ENCODE results near the gene CRYGN.

DNA sequence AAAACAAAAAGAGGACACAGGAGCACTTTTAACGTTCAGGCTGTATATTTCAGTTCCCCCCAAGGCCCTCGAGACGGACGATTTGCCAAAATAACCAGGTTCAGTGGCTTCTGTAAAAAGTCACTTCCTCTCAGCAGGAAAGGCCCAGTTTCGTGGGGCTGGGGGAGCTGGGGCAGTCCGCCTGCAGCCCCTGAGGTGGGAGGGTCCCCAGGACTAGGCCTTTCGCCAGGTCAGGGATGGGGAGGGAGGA is 58.9 kb downstream of the CRYGN start:
- no peak for TF ChIP-seq EZH2 (optimal IDR thresholded peaks at IDR 0.05; ENCODE audit: low read depth, low read length)
- TF ChIP-seq, protein P1, sequence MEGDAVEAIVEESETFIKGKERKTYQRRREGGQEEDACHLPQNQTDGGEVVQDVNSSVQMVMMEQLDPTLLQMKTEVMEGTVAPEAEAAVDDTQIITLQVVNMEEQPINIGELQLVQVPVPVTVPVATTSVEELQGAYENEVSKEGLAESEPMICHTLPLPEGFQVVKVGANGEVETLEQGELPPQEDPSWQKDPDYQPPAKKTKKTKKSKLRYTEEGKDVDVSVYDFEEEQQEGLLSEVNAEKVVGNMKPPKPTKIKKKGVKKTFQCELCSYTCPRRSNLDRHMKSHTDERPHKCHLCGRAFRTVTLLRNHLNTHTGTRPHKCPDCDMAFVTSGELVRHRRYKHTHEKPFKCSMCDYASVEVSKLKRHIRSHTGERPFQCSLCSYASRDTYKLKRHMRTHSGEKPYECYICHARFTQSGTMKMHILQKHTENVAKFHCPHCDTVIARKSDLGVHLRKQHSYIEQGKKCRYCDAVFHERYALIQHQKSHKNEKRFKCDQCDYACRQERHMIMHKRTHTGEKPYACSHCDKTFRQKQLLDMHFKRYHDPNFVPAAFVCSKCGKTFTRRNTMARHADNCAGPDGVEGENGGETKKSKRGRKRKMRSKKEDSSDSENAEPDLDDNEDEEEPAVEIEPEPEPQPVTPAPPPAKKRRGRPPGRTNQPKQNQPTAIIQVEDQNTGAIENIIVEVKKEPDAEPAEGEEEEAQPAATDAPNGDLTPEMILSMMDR (IDR thresholded peaks at IDR 0.05; ENCODE audit: low read length): no peak
- no peak for TF ChIP-seq EZH2phosphoT487 (IDR thresholded peaks at IDR 0.05; ENCODE audit: low read length)

Data from MM.1S (cell line).